ENCODE measurements around the gene UBA1. TPM values are rescaled to one million over a fixed set of nuclear protein-coding genes. Genes with fewer than 3 reads are reported as not detected.

The UBA1 gene
- total and polyA plus RNA-seq, 2 of the 13 experiments (the other 11 are each of a cell fraction or from before 2014, with no cell fraction given) = 93.3 to 129 TPM

DNA sequence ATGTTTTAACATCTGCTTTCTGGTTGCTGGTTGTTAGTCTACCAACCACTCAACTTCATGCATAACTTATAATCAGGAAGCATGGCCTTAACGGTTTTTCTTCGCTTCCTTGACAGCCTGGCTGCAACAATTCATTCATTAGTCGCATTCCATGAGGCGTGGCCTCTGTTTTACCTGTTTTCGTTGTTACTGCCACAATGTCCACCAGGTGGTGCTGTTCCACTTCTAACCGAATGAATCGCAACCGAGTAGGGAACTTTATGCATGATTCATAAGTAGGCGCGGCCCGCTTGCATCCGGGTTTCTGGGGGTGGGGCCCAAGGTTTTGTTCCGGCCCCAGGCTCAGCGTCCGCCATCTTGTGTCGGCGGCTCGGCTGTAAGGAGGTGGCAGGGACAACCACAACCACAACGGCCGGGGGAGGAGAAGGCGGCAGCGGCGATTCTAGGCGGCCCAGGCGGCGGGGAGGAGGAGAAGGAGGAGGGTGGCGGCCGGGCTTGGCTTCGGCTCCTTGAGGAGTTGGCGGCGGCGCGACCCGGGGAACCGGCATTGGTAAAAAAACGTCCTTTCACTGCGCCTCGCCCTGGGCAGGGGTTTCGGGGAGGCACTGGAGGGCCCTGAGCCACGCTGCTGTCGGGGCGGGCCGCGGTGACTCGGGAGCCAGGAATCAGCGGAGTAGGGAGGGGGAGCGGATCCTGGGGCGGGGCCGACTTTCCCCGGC, at the start of gene UBA1 (continued):
- TF ChIP-seq PCBP1 (IDR thresholded peaks at IDR 0.05; ENCODE audit: borderline replicate concordance, low read depth, low read length) = no peak
- no peak for TF ChIP-seq GATA4 (IDR thresholded peaks at IDR 0.05; ENCODE audit: borderline replicate concordance, low read depth)
- TF ChIP-seq ZFY (CRISPR knock-in tag; IDR thresholded peaks at IDR 0.05) = peak; percentile 44; the same call in 1 of the 2 replicates
- TF ChIP-seq ZMAT3 (CRISPR knock-in tag; conservative IDR thresholded peaks at IDR 0.05) = no peak
- TF ChIP-seq ZXDC (CRISPR knock-in tag; IDR thresholded peaks at IDR 0.05) = no peak
- peak; percentile 87 for TF ChIP-seq RBFOX2 (IDR thresholded peaks at IDR 0.05; ENCODE audit: low read depth, low read length)
- TF ChIP-seq ONECUT2 (CRISPR knock-in tag; IDR thresholded peaks at IDR 0.05) = no peak
- no peak for TF ChIP-seq SSRP1 (CRISPR knock-in tag; IDR thresholded peaks at IDR 0.05)
- TF ChIP-seq ZNF20 (CRISPR knock-in tag; IDR thresholded peaks at IDR 0.05) = no peak
- TF ChIP-seq FOXO1 (CRISPR knock-in tag; IDR thresholded peaks at IDR 0.05) = no peak
- TF ChIP-seq JUN (CRISPR knock-in tag; IDR thresholded peaks at IDR 0.05) = no peak
- TF ChIP-seq, protein P1, sequence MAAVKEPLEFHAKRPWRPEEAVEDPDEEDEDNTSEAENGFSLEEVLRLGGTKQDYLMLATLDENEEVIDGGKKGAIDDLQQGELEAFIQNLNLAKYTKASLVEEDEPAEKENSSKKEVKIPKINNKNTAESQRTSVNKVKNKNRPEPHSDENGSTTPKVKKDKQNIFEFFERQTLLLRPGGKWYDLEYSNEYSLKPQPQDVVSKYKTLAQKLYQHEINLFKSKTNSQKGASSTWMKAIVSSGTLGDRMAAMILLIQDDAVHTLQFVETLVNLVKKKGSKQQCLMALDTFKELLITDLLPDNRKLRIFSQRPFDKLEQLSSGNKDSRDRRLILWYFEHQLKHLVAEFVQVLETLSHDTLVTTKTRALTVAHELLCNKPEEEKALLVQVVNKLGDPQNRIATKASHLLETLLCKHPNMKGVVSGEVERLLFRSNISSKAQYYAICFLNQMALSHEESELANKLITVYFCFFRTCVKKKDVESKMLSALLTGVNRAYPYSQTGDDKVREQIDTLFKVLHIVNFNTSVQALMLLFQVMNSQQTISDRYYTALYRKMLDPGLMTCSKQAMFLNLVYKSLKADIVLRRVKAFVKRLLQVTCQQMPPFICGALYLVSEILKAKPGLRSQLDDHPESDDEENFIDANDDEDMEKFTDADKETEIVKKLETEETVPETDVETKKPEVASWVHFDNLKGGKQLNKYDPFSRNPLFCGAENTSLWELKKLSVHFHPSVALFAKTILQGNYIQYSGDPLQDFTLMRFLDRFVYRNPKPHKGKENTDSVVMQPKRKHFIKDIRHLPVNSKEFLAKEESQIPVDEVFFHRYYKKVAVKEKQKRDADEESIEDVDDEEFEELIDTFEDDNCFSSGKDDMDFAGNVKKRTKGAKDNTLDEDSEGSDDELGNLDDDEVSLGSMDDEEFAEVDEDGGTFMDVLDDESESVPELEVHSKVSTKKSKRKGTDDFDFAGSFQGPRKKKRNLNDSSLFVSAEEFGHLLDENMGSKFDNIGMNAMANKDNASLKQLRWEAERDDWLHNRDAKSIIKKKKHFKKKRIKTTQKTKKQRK (IDR thresholded peaks at IDR 0.05; ENCODE audit: low read length) = no peak
- TF ChIP-seq NR0B2 (CRISPR knock-in tag; IDR thresholded peaks at IDR 0.05) = no peak
- no peak for TF ChIP-seq PHB2 (IDR thresholded peaks at IDR 0.05; ENCODE audit: partially characterized antibody)
- no peak for TF ChIP-seq ZNF674 (CRISPR knock-in tag; IDR thresholded peaks at IDR 0.05; ENCODE audit: low read depth)
- TF ChIP-seq SIX1 (CRISPR knock-in tag; IDR thresholded peaks at IDR 0.05; ENCODE audit: borderline replicate concordance) = no peak
- no peak for TF ChIP-seq NFYC (CRISPR knock-in tag; IDR thresholded peaks at IDR 0.05)
- TF ChIP-seq ZBTB44 (CRISPR knock-in tag; IDR thresholded peaks at IDR 0.05) = no peak
- TF ChIP-seq ZNF512B (CRISPR knock-in tag; IDR thresholded peaks at IDR 0.05; ENCODE audit: borderline replicate concordance) = no peak
